ENCODE data around the gene ITGA7.

The ITGA7 gene

GRCh38 chr12:55720894-55721444 lies 13.3 kb upstream of the ITGA7 start:
- Histone ChIP-seq H3K27ac (ENCODE audit: low read depth, low read length) (no peak overlapping the region), H3K4me2 (ENCODE audit: low read length) (no peak overlapping the region)

GRCh38 chr12:55720071-55720564 lies 12.4 kb upstream of the ITGA7 start, which contains the start of gene RDH5:
RDH5 (plus strand) TSS chr12:55720393; CDS start chr12:55721185, 792 bp downstream.
- Histone ChIP-seq H3K4me3 (ENCODE audit: low read depth, low read length) (no peak within 1 kb of the TSS), H3K27me3 (ENCODE audit: insufficient read depth, low read length) (no peaks in the 10 kb centered on the region), H3K36me3 (ENCODE audit: control insufficient read depth in 1 of 2, insufficient read depth in 2 of 2, low read length in 2 of 2) (peaks cover 20 to 21% of the 10 kb centered on the region in 2 experiments), H3K27ac (ENCODE audit: low read depth, low read length) (no peak within 1 kb of the TSS), H3K18ac (ENCODE audit: low read length) (no peak within 1 kb of the TSS), H3K4me2 (ENCODE audit: low read length) (no peak within 1 kb of the TSS), H2AK5ac (ENCODE audit: low read length) (no peak within 1 kb of the TSS), H3K23ac (ENCODE audit: low read length) (no peak within 1 kb of the TSS), H3K4me1 (ENCODE audit: control insufficient read depth in 1 of 2, insufficient read depth in 2 of 2, low read length in 2 of 2) (peaks cover 16 to 20% of the 10 kb centered on the region in 2 experiments), H2BK5ac (ENCODE audit: low read depth, low read length, poor library complexity) (no peak within 1 kb of the TSS), H2AFZ (ENCODE audit: insufficient read depth, low read length, poor library complexity) (no peak within 1 kb of the TSS), H4K12ac (ENCODE audit: low read depth, low read length) (no peak within 1 kb of the TSS), H2BK120ac (ENCODE audit: insufficient read depth, low read length, poor library complexity) (no peak within 1 kb of the TSS), H4K91ac (ENCODE audit: low read depth, low read length) (no peak within 1 kb of the TSS), H3K79me2 (ENCODE audit: control insufficient read depth, insufficient read depth, low read length, poor library complexity) (no peaks in the 10 kb centered on the region), H3K4ac (ENCODE audit: low read depth, low read length) (no peak within 1 kb of the TSS), H4K8ac (ENCODE audit: low read depth, low read length) (no peak within 1 kb of the TSS), H3K9ac (ENCODE audit: low read length) (no peak within 1 kb of the TSS), H3K79me1 (ENCODE audit: low read length) (peaks cover 8% of the 10 kb centered on the region), H3K14ac (ENCODE audit: low read length) (no peak within 1 kb of the TSS), H3K9me3 (ENCODE audit: insufficient read depth, low read depth, low read length) (peaks cover 2% of the 10 kb centered on the region), H2BK12ac (ENCODE audit: low read length) (no peak within 1 kb of the TSS)
- WGBS (ENCODE audit: extremely low coverage, insufficient coverage, insufficient read length) = no CpG with 5 or more reads among the region's 6 CpGs
- no peak for DNase-seq

More at GRCh38 chr12:55720894-55721444, 13.3 kb upstream of the ITGA7 start:
- no peak overlapping the region for H3K23ac ChIP-seq (ENCODE audit: low read length)
- H2BK5ac ChIP-seq (ENCODE audit: low read depth, low read length, poor library complexity) = no peak overlapping the region
- no peak overlapping the region for H2AK5ac ChIP-seq (ENCODE audit: low read length)
- peak; percentile 98 to 99 for DNase-seq
- no peak overlapping the region for H2BK12ac ChIP-seq (ENCODE audit: low read length)
- H3K79me1 ChIP-seq (ENCODE audit: low read length) = peaks cover 5% of the 10 kb centered on the region
- H2AFZ ChIP-seq (ENCODE audit: insufficient read depth, low read length, poor library complexity) = no peak overlapping the region
- H4K8ac ChIP-seq (ENCODE audit: low read depth, low read length) = no peak overlapping the region
- no peak overlapping the region for H3K18ac ChIP-seq (ENCODE audit: low read length)
- H3K27me3 ChIP-seq (ENCODE audit: insufficient read depth, low read length) = no peaks in the 10 kb centered on the region
- H3K36me3 ChIP-seq (ENCODE audit: control insufficient read depth in 1 of 2, insufficient read depth in 2 of 2, low read length in 2 of 2) = peaks cover 27 to 30% of the 10 kb centered on the region in 2 experiments
- peaks cover 13 to 17% of the 10 kb centered on the region in 2 experiments for H3K4me1 ChIP-seq (ENCODE audit: control insufficient read depth in 1 of 2, insufficient read depth in 2 of 2, low read length in 2 of 2)
- H3K4me3 ChIP-seq (ENCODE audit: low read depth, low read length) = no peak overlapping the region
- WGBS (ENCODE audit: extremely low coverage, insufficient coverage, insufficient read length) = no CpG with 5 or more reads among the region's 9 CpGs
- H3K9ac ChIP-seq (ENCODE audit: low read length) = no peak overlapping the region
- H3K4ac ChIP-seq (ENCODE audit: low read depth, low read length) = no peak overlapping the region
- no peak overlapping the region for H4K12ac ChIP-seq (ENCODE audit: low read depth, low read length)
- H3K9me3 ChIP-seq (ENCODE audit: insufficient read depth, low read depth, low read length) = peaks cover 2% of the 10 kb centered on the region
- no peak overlapping the region for H3K14ac ChIP-seq (ENCODE audit: low read length)
- no peaks in the 10 kb centered on the region for H3K79me2 ChIP-seq (ENCODE audit: control insufficient read depth, insufficient read depth, low read length, poor library complexity)
- H2BK120ac ChIP-seq (ENCODE audit: insufficient read depth, low read length, poor library complexity) = no peak overlapping the region
- H4K91ac ChIP-seq (ENCODE audit: low read depth, low read length) = no peak overlapping the region

- no CpG with 5 or more reads among the region's 7 CpGs for WGBS (ENCODE audit: extremely low coverage, insufficient coverage, insufficient read length)
- no peak for DNase-seq
Observed at GRCh38 chr12:55719371-55719770, 11.7 kb upstream of the ITGA7 start.

GRCh38 chr12:55718624-55719275 lies 11.0 kb upstream of the ITGA7 start:
- Histone ChIP-seq H3K27me3 (ENCODE audit: insufficient read depth, low read length) (no peaks in the 10 kb centered on the region), H3K9me3 (ENCODE audit: insufficient read depth, low read depth, low read length) (peaks cover 2% of the 10 kb centered on the region), H3K4me1 (ENCODE audit: control insufficient read depth in 1 of 2, insufficient read depth in 2 of 2, low read length in 2 of 2) (peaks cover 16 to 20% of the 10 kb centered on the region in 2 experiments), H3K23ac (ENCODE audit: low read length) (no peak overlapping the region), H4K8ac (ENCODE audit: low read depth, low read length) (no peak overlapping the region), H3K9ac (ENCODE audit: low read length) (no peak overlapping the region), H2BK12ac (ENCODE audit: low read length) (peak overlapping the region; percentile 16), H4K12ac (ENCODE audit: low read depth, low read length) (no peak overlapping the region), H3K4me3 (ENCODE audit: low read depth, low read length) (no peak overlapping the region), H4K91ac (ENCODE audit: low read depth, low read length) (no peak overlapping the region), H3K79me1 (ENCODE audit: low read length) (peaks cover 8% of the 10 kb centered on the region), H3K18ac (ENCODE audit: low read length) (peak overlapping the region; percentile 18), H2BK5ac (ENCODE audit: low read depth, low read length, poor library complexity) (no peak overlapping the region), H2BK120ac (ENCODE audit: insufficient read depth, low read length, poor library complexity) (no peak overlapping the region), H2AK5ac (ENCODE audit: low read length) (no peak overlapping the region), H3K27ac (ENCODE audit: low read depth, low read length) (no peak overlapping the region), H3K4me2 (ENCODE audit: low read length) (no peak overlapping the region), H2AFZ (ENCODE audit: insufficient read depth, low read length, poor library complexity) (no peak overlapping the region), H3K4ac (ENCODE audit: low read depth, low read length) (no peak overlapping the region), H3K79me2 (ENCODE audit: control insufficient read depth, insufficient read depth, low read length, poor library complexity) (no peaks in the 10 kb centered on the region), H3K36me3 (ENCODE audit: control insufficient read depth in 1 of 2, insufficient read depth in 2 of 2, low read length in 2 of 2) (peaks cover 6 to 8% of the 10 kb centered on the region in 2 experiments), H3K14ac (ENCODE audit: low read length) (no peak overlapping the region)
- no CpG with 5 or more reads among the region's 4 CpGs for WGBS (ENCODE audit: extremely low coverage, insufficient coverage, insufficient read length)
- DNase-seq = no peak

More at GRCh38 chr12:55719371-55719770, 11.7 kb upstream of the ITGA7 start:
- H2AK5ac ChIP-seq (ENCODE audit: low read length) = no peak overlapping the region
- no peak overlapping the region for H2BK12ac ChIP-seq (ENCODE audit: low read length)
- H4K8ac ChIP-seq (ENCODE audit: low read depth, low read length) = no peak overlapping the region
- H3K4me1 ChIP-seq (ENCODE audit: control insufficient read depth in 1 of 2, insufficient read depth in 2 of 2, low read length in 2 of 2) = peaks cover 16 to 20% of the 10 kb centered on the region in 2 experiments
- no peak overlapping the region for H2BK120ac ChIP-seq (ENCODE audit: insufficient read depth, low read length, poor library complexity)
- no peak overlapping the region for H4K12ac ChIP-seq (ENCODE audit: low read depth, low read length)
- no peak overlapping the region for H3K23ac ChIP-seq (ENCODE audit: low read length)
- no peak overlapping the region for H3K18ac ChIP-seq (ENCODE audit: low read length)
- H3K4ac ChIP-seq (ENCODE audit: low read depth, low read length) = no peak overlapping the region
- no peak overlapping the region for H2AFZ ChIP-seq (ENCODE audit: insufficient read depth, low read length, poor library complexity)
- no peak overlapping the region for H3K4me3 ChIP-seq (ENCODE audit: low read depth, low read length)
- H3K79me2 ChIP-seq (ENCODE audit: control insufficient read depth, insufficient read depth, low read length, poor library complexity) = no peaks in the 10 kb centered on the region
- peaks cover 12 to 14% of the 10 kb centered on the region in 2 experiments for H3K36me3 ChIP-seq (ENCODE audit: control insufficient read depth in 1 of 2, insufficient read depth in 2 of 2, low read length in 2 of 2)
- H3K9me3 ChIP-seq (ENCODE audit: insufficient read depth, low read depth, low read length) = peaks cover 2% of the 10 kb centered on the region
- H3K14ac ChIP-seq (ENCODE audit: low read length) = no peak overlapping the region
- H3K4me2 ChIP-seq (ENCODE audit: low read length) = no peak overlapping the region
- H4K91ac ChIP-seq (ENCODE audit: low read depth, low read length) = no peak overlapping the region
- H3K27me3 ChIP-seq (ENCODE audit: insufficient read depth, low read length) = no peaks in the 10 kb centered on the region
- H3K27ac ChIP-seq (ENCODE audit: low read depth, low read length) = no peak overlapping the region
- H3K79me1 ChIP-seq (ENCODE audit: low read length) = peaks cover 8% of the 10 kb centered on the region
- H2BK5ac ChIP-seq (ENCODE audit: low read depth, low read length, poor library complexity) = no peak overlapping the region
- H3K9ac ChIP-seq (ENCODE audit: low read length) = no peak overlapping the region
